Measurements from ENCODE around the gene HLCS.
A peak's percentile ranks its signal among the peaks of the same experiment; 100 is the strongest.

DNA sequence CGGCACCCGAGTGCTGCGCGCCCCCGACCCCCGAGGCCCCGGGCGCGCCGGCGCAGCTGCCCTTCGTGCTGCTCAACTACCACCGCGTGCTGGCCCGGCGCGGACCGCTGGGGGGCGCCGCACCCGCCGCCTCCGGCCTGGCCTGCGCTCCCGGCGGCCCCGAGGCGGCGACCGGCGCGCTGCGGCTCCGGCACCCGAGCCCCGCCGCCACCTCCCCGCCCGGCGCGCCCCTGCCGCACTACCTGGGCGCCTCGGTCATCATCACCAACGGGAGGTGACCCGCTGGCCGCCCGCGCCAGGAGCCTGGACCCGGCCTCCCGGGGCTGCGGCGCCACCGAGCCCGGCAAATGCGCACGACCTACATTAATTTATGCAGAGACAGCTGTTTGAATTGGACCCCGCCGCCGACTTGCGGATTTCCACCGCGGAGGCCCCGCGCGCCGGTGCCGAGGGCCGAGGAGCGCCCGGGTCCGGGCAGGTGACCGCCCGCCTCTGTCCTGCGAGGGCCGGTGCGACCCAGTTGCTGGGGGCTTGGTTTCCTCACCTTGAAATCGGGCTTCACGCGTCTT, 218.6 kb downstream of the HLCS start:
- TF ChIP-seq, protein P1, sequence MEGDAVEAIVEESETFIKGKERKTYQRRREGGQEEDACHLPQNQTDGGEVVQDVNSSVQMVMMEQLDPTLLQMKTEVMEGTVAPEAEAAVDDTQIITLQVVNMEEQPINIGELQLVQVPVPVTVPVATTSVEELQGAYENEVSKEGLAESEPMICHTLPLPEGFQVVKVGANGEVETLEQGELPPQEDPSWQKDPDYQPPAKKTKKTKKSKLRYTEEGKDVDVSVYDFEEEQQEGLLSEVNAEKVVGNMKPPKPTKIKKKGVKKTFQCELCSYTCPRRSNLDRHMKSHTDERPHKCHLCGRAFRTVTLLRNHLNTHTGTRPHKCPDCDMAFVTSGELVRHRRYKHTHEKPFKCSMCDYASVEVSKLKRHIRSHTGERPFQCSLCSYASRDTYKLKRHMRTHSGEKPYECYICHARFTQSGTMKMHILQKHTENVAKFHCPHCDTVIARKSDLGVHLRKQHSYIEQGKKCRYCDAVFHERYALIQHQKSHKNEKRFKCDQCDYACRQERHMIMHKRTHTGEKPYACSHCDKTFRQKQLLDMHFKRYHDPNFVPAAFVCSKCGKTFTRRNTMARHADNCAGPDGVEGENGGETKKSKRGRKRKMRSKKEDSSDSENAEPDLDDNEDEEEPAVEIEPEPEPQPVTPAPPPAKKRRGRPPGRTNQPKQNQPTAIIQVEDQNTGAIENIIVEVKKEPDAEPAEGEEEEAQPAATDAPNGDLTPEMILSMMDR (IDR thresholded peaks at IDR 0.05): peak in 1 of 3 donors; percentile 36
- TF ChIP-seq POLR2AphosphoS5 (IDR thresholded peaks at IDR 0.05) (no peak), POLR2A (IDR thresholded peaks at IDR 0.05) (no peak)

All from breast epithelium (tissue), 3 donors.